IMR-90 (cell line): ENCODE measurements around the gene MICU1. TPM values are rescaled to one million over a fixed set of nuclear protein-coding genes. Genes with fewer than 3 reads are reported as not detected.

Experiments
- ATAC-seq: fragments of 200-7000 bp; cut with Tn5 transposase; 2 replicates; pipeline ENCODE4 v1.9.1; 2020; ENCODE audit warnings: low read depth, mild to moderate bottlenecking, moderate library complexity
- BruUV-seq: library from RNA; stranded (reverse); fragments of 400-500 nt; replicated peaks from 2 replicates; lab custom pipeline; 2021; lab: Mats Ljungman, UMichigan
- CTCF ChIA-PET: fragments of 300-600 bp; formaldehyde crosslinking; extraction: SDS; loops from one replicate; lab custom pipeline; 2021; ENCODE audit warnings: antibody characterized with exemption; lab: Yijun Ruan, JAX
- POLR2A ChIA-PET: fragments of 300-600 bp; sonication (Branson Sonifier 250); formaldehyde crosslinking; loops from one replicate; lab custom pipeline; 2022; ENCODE audit warnings: antibody characterized with exemption; ENCODE audit not compliant: unreplicated experiment; lab: Charles Lee
- DNase-seq: peaks from one replicate; pipeline ENCODE4 v3.0.0; 2013
- H2AFZ ChIP-seq: replicated peaks from 2 replicates; pipeline ENCODE3; 2013; ENCODE audit warnings: low read length, mild to moderate bottlenecking; ENCODE audit not compliant: poor library complexity
- H2AK5ac ChIP-seq: 2 replicates; pipeline ENCODE4 v1.6.1; 2013; ENCODE audit warnings: low read depth, low read length, inconsistent platforms
- H2AK9ac ChIP-seq: replicated peaks from 2 replicates; pipeline ENCODE3; 2013; ENCODE audit warnings: mild to moderate bottlenecking, low read depth, low read length, moderate library complexity; ENCODE audit not compliant: poor library complexity
- H2BK120ac ChIP-seq: 2 replicates; pipeline ENCODE4 v1.6.1; 2013; ENCODE audit warnings: low read depth, low read length, inconsistent platforms
- H2BK15ac ChIP-seq: 3 replicates; pipeline ENCODE4 v1.6.1; 2013; ENCODE audit warnings: low read depth, low read length, inconsistent platforms
- H2BK20ac ChIP-seq: 2 replicates; pipeline ENCODE4 v1.6.1; 2013; ENCODE audit warnings: low read depth, mild to moderate bottlenecking, inconsistent platforms, low read length, moderate library complexity
- H2BK5ac ChIP-seq: 2 replicates; pipeline ENCODE4 v1.6.1; 2013; ENCODE audit warnings: mild to moderate bottlenecking, low read depth, low read length, inconsistent platforms; ENCODE audit not compliant: poor library complexity, severe bottlenecking
- H3K14ac ChIP-seq: replicated peaks from 2 replicates; pipeline ENCODE4 v1.6.1; 2013; ENCODE audit warnings: low read depth, low read length, inconsistent platforms
- H3K18ac ChIP-seq: 2 replicates; pipeline ENCODE4 v1.6.1; 2013; ENCODE audit warnings: low read depth, low read length, control low read depth
- H3K23ac ChIP-seq: 2 replicates; pipeline ENCODE4 v1.6.1; 2013; ENCODE audit warnings: low read depth, low read length, inconsistent platforms
- H3K27ac ChIP-seq: 2 replicates; pipeline ENCODE4 v1.5.1; 2013; ENCODE audit warnings: mild to moderate bottlenecking, control low read depth, low read length; ENCODE audit not compliant: insufficient read depth
- H3K27me3 ChIP-seq: 2 replicates; pipeline ENCODE4 v1.6.1; 2013; ENCODE audit warnings: low read length; ENCODE audit not compliant: control insufficient read depth, insufficient read depth
- H3K36me3 ChIP-seq: 2 replicates; pipeline ENCODE4 v1.6.1; 2013; ENCODE audit warnings: low read length, mixed read lengths; ENCODE audit not compliant: control insufficient read depth, insufficient read depth
- H3K4ac ChIP-seq: 2 replicates; pipeline ENCODE4 v1.6.1; 2013; ENCODE audit warnings: low read depth, low read length, inconsistent platforms
- H3K4me1 ChIP-seq: 2 replicates; pipeline ENCODE4 v1.6.1; 2013; ENCODE audit warnings: low read length, mixed read lengths; ENCODE audit not compliant: control insufficient read depth, insufficient read depth
- H3K4me2 ChIP-seq: 2 replicates; pipeline ENCODE4 v1.6.1; 2013; ENCODE audit warnings: low read depth, mild to moderate bottlenecking, control low read depth, low read length, moderate library complexity
- H3K4me3 ChIP-seq: 2 replicates; pipeline ENCODE4 v1.5.1; 2013; ENCODE audit warnings: low read depth, mild to moderate bottlenecking, control low read depth, low read length, moderate library complexity; ENCODE audit not compliant: insufficient read depth
- H3K56ac ChIP-seq: 2 replicates; pipeline ENCODE4 v1.6.1; 2013; ENCODE audit warnings: low read length, inconsistent platforms; ENCODE audit not compliant: insufficient read depth; ENCODE audit errors: extremely low read depth
- H3K79me1 ChIP-seq, 2 experiments: 2 replicates each; pipeline ENCODE4 v1.6.1; 2013; ENCODE audit warnings: low read length in 2 of 2, inconsistent platforms in 1 of 2, low read depth in 1 of 2
- H3K9ac ChIP-seq: 2 replicates; pipeline ENCODE4 v1.6.1; 2013; ENCODE audit warnings: low read depth, low read length, control low read depth
- H3K9me1 ChIP-seq: 2 replicates; pipeline ENCODE4 v1.6.1; 2013; ENCODE audit warnings: low read length, inconsistent platforms; ENCODE audit not compliant: insufficient read depth
- H3K9me3 ChIP-seq: 2 replicates; pipeline ENCODE4 v1.6.1; 2013; ENCODE audit warnings: low read length; ENCODE audit not compliant: control insufficient read depth, insufficient read depth
- H4K20me1 ChIP-seq: 2 replicates; pipeline ENCODE4 v1.6.1; 2013; ENCODE audit warnings: low read length, inconsistent platforms; ENCODE audit not compliant: insufficient read depth
- H4K5ac ChIP-seq: 2 replicates; pipeline ENCODE4 v1.6.1; 2013; ENCODE audit warnings: mild to moderate bottlenecking, low read depth, low read length, control low read depth
- H4K8ac ChIP-seq, 2 experiments: 2 replicates each; pipeline ENCODE4 v1.6.1; 2013; ENCODE audit warnings: low read depth in 2 of 2, low read length in 2 of 2, control low read depth in 1 of 2, inconsistent platforms in 1 of 2
- H4K91ac ChIP-seq: 2 replicates; pipeline ENCODE4 v1.6.1; 2013; ENCODE audit warnings: low read depth, low read length, inconsistent platforms; ENCODE audit not compliant: insufficient read depth
- BHLHE40 ChIP-seq: fragments of 150-350 bp; IDR thresholded peaks from 2 replicates; pipeline ENCODE4 v1.6.1; 2016; ENCODE audit warnings: mild to moderate bottlenecking, low read depth, low read length
- CEBPB ChIP-seq: IDR thresholded peaks from 2 replicates; pipeline ENCODE4 v1.6.1; 2012; ENCODE audit warnings: low read depth, low read length, improper control_type of control experiment
- ELK1 ChIP-seq: fragments of 150-350 bp; IDR thresholded peaks from 2 replicates; pipeline ENCODE4 v1.6.1; 2016; ENCODE audit warnings: low read depth, mild to moderate bottlenecking, low read length, moderate library complexity, borderline replicate concordance
- FOS ChIP-seq: fragments of 150-350 bp; IDR thresholded peaks from 2 replicates; pipeline ENCODE4 v1.6.1; 2016; ENCODE audit warnings: low read depth, low read length
- MAFK ChIP-seq: IDR thresholded peaks from 2 replicates; pipeline ENCODE4 v1.6.1; 2012; ENCODE audit warnings: low read depth, low read length, improper control_type of control experiment
- MAZ ChIP-seq: IDR thresholded peaks from 2 replicates; pipeline ENCODE4 v1.6.1; 2012; ENCODE audit warnings: low read depth, mild to moderate bottlenecking, low read length, improper control_type of control experiment, moderate library complexity, borderline replicate concordance
- NFE2L2 ChIP-seq: fragments of 150-350 bp; IDR thresholded peaks from 2 replicates; pipeline ENCODE4 v1.6.1; 2016; ENCODE audit warnings: low read depth, mild to moderate bottlenecking, low read length
- RAD21 ChIP-seq: IDR thresholded peaks from 2 replicates; pipeline ENCODE4 v1.6.1; 2012; ENCODE audit warnings: low read length, improper control_type of control experiment
- RCOR1 ChIP-seq: IDR thresholded peaks from 2 replicates; pipeline ENCODE4 v1.6.1; 2012; ENCODE audit warnings: mild to moderate bottlenecking, low read length, improper control_type of control experiment; ENCODE audit not compliant: insufficient replicate concordance
- RFX5 ChIP-seq: IDR thresholded peaks from 2 replicates; pipeline ENCODE4 v1.8.0; 2012; ENCODE audit warnings: low read depth, mild to moderate bottlenecking, low read length, moderate library complexity
- SMC3 ChIP-seq: fragments of 150-350 bp; IDR thresholded peaks from 2 replicates; pipeline ENCODE4 v1.6.1; 2016; ENCODE audit warnings: low read depth, mild to moderate bottlenecking, antibody characterized with exemption, low read length, moderate library complexity
- WGBS, 2 experiments: methylation state at CpG; one replicate each; pipeline versions ENCODE4 v1.1.5 to v1.1.7; 2013; ENCODE audit warnings: missing lambda C conversion rate in 2 of 2; ENCODE audit not compliant: insufficient read length in 1 of 2; ENCODE audit errors: extremely low coverage in 2 of 2; 5-methylcytosine and 5-hydroxymethylcytosine counted together
- dilution Hi-C: fragments of 300-500 bp; cut with HindIII; formaldehyde crosslinking; loops from one replicate; pipeline ENCODE4 v1.14.3; 2018; ENCODE audit warnings: low sequenced_read_pairs; ENCODE audit not compliant: unreplicated experiment
- in situ Hi-C: fragments of 300-500 bp; cut with MboI; formaldehyde crosslinking; loops from 3 replicates; pipeline ENCODE4 v1.14.3; 2019; ENCODE audit warnings: low sequenced_read_pairs, inconsistent platforms, mixed read lengths
- intact Hi-C: fragments of 100-400 bp; cut with micrococcal nuclease; formaldehyde crosslinking; loops from 2 replicates; pipeline ENCODE4 v1.10.0; 2022
- polyA plus RNA-seq, 3 experiments: library from polyadenylated mRNA; depleted of rRNA; stranded (reverse); fragments of >200 nt; gene quantifications; 2 replicates each; pipeline ENCODE4 v1.2.3, GENCODE V29; 2012; ENCODE audit warnings: low replicate concordance in 1 of 3
- total RNA-seq: library from RNA; depleted of rRNA; stranded (reverse); fragments of >200 nt; gene quantifications from 2 replicates; pipeline ENCODE4 v1.2.3, GENCODE V29; 2012
- TF ChIP-seq, protein P1 (sequence below): conservative IDR thresholded peaks from 2 replicates; pipeline ENCODE4 v1.5.1; 2012; ENCODE audit warnings: mild to moderate bottlenecking, low read depth, low read length, improper control_type of control experiment

MICU1 gene
- total and polyA plus RNA-seq, 2 of the 4 experiments (the other 2 are of a cell fraction): 43.6 to 44.7 TPM

DNA sequence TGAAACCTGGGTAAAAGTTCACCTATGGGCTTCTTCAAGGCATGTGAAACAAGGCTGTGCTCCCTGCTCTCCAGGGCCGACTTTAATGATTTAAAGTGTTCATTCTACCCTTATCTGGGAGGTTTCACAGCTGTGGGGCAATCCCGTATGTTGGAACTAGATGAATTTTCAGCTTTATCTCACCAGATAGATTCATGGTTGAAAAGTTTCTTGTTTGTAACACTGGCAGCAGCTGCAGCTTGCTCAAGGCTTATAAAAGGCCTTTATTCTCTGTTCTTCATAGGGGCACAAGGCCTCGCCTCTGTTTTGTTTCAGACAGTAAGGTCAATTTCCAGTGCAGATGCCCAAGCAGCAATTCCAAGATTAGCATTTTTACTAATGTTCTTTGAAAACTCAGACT, 200.7 kb downstream of the MICU1 start:
- POLR2A ChIA-PET: no interaction called here
- DNase-seq: no peak
- H3K56ac ChIP-seq: no peak overlapping the region

More for the DNA sequence above, 200.7 kb downstream of the MICU1 start:
- no peak overlapping the region for H4K5ac ChIP-seq
- no peak overlapping the region for H2AK5ac ChIP-seq
- no peak for ATAC-seq
- CTCF ChIA-PET: interaction anchor here (0.6 kb wide), 1 partner anchor 400 kb away, joined by 3 read pairs; no protein-coding TSS in a partner anchor
- H3K4ac ChIP-seq: no peak overlapping the region
- no peak overlapping the region for H3K23ac ChIP-seq
- peaks cover 12% of the 10 kb centered on the region for H3K36me3 ChIP-seq
- H4K20me1 ChIP-seq: no peaks in the 10 kb centered on the region
- no peaks in the 10 kb centered on the region for H3K27me3 ChIP-seq
- no peaks in the 10 kb centered on the region for H3K4me1 ChIP-seq
- no peak overlapping the region for H3K4me3 ChIP-seq
- H3K9ac ChIP-seq: no peak overlapping the region
- in situ Hi-C loops (no loop called here), dilution Hi-C loops (no loop called here), intact Hi-C loops (no loop called here)
- no peak overlapping the region for H2BK15ac ChIP-seq
- TF ChIP-seq ELK1: no peak
- TF ChIP-seq FOS: no peak
- no peak for TF ChIP-seq RAD21
- no peak for TF ChIP-seq MAZ
- TF ChIP-seq MAFK: no peak
- no peak for TF ChIP-seq NFE2L2
- no peak for TF ChIP-seq CEBPB
- no peak for TF ChIP-seq RCOR1
- TF ChIP-seq BHLHE40: no peak
- TF ChIP-seq, protein P1, sequence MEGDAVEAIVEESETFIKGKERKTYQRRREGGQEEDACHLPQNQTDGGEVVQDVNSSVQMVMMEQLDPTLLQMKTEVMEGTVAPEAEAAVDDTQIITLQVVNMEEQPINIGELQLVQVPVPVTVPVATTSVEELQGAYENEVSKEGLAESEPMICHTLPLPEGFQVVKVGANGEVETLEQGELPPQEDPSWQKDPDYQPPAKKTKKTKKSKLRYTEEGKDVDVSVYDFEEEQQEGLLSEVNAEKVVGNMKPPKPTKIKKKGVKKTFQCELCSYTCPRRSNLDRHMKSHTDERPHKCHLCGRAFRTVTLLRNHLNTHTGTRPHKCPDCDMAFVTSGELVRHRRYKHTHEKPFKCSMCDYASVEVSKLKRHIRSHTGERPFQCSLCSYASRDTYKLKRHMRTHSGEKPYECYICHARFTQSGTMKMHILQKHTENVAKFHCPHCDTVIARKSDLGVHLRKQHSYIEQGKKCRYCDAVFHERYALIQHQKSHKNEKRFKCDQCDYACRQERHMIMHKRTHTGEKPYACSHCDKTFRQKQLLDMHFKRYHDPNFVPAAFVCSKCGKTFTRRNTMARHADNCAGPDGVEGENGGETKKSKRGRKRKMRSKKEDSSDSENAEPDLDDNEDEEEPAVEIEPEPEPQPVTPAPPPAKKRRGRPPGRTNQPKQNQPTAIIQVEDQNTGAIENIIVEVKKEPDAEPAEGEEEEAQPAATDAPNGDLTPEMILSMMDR: no peak
- no peak for TF ChIP-seq SMC3
- TF ChIP-seq RFX5: no peak
- no peak overlapping the region for H3K27ac ChIP-seq
- no TSS peak for BruUV-seq
- H2BK20ac ChIP-seq: no peak overlapping the region
- H3K9me1 ChIP-seq: no peaks in the 10 kb centered on the region; the same call in 1 of the 2 replicates
- H3K14ac ChIP-seq: no peak overlapping the region
- 40% methylated on average over 1 of the region's 3 CpGs; no CpG with 5 or more reads in 1 of the 2 experiments for WGBS, 2 experiments
- H3K9me3 ChIP-seq: no peaks in the 10 kb centered on the region
- H4K8ac ChIP-seq: no peak overlapping the region
- H2BK5ac ChIP-seq: no peak overlapping the region
- H2AFZ ChIP-seq: no peak overlapping the region
- H3K79me1 ChIP-seq: no peaks in the 10 kb centered on the region
- H3K18ac ChIP-seq: no peak overlapping the region
- H3K4me2 ChIP-seq: no peak overlapping the region
- H4K91ac ChIP-seq: no peak overlapping the region
- H2AK9ac ChIP-seq: no peak overlapping the region
- H2BK120ac ChIP-seq: no peak overlapping the region
